Activated CD8-positive, alpha-beta T cell treated with anti-CD3 and anti-CD28 coated beads for 36 hours (primary cell): ENCODE results near the gene SORL1. TPM values are rescaled to one million over a fixed set of nuclear protein-coding genes. Genes with fewer than 3 reads are reported as not detected.

ENCODE experiments used
- ATAC-seq: fragments of 200-7000 bp; cut with Tn5 transposase; one replicate; pipeline ENCODE4 v1.10.0; 2021; ENCODE audit warnings: mild to moderate bottlenecking, moderate library complexity
- CTCF ChIA-PET: fragments of 350-600 bp; sonication (Branson Sonifier 250); formaldehyde crosslinking; loops from one replicate; lab custom pipeline; 2021; ENCODE audit warnings: antibody characterized with exemption; lab: Charles Lee
- POLR2A ChIA-PET: fragments of 350-600 bp; sonication (Branson Sonifier 250); formaldehyde crosslinking; loops from one replicate; lab custom pipeline; 2021; ENCODE audit warnings: antibody characterized with exemption; lab: Charles Lee
- DNase-seq: peaks from one replicate; pipeline ENCODE4 v3.0.0-alpha.2; 2020
- H3K27ac Mint-ChIP-seq: one replicate; pipeline ENCODE4 v1.8.0; 2021; ENCODE audit warnings: mild to moderate bottlenecking, mixed read lengths
- H3K27me3 Mint-ChIP-seq: one replicate; pipeline ENCODE4 v1.8.0; 2021; ENCODE audit warnings: mixed read lengths
- H3K36me3 Mint-ChIP-seq: one replicate; pipeline ENCODE4 v1.8.0; 2021; ENCODE audit warnings: low read depth, mixed read lengths
- H3K4me1 Mint-ChIP-seq: one replicate; pipeline ENCODE4 v1.8.0; 2021; ENCODE audit warnings: low read depth, mixed read lengths
- H3K4me3 Mint-ChIP-seq: one replicate; pipeline ENCODE4 v1.8.0; 2021; ENCODE audit warnings: mild to moderate bottlenecking, moderate library complexity, mixed read lengths
- H3K9me3 Mint-ChIP-seq: one replicate; pipeline ENCODE4 v1.8.0; 2021; ENCODE audit warnings: mixed read lengths
- intact Hi-C: fragments of 100-400 bp; cut with micrococcal nuclease; formaldehyde crosslinking; loops from one replicate; pipeline ENCODE4 v1.10.0; 2022
- total RNA-seq, 2 experiments: library from RNA; stranded (reverse); gene quantifications; one replicate each; pipeline ENCODE4 v1.2.3, GENCODE V29; 2021
- TF ChIP-seq, protein P1 (sequence below): fragments of 200-600 bp; IDR thresholded peaks from one replicate; pipeline ENCODE4 v1.8.0; 2022; ENCODE audit warnings: antibody characterized with exemption, mild to moderate bottlenecking

SORL1 gene
- total RNA-seq, 2 experiments from 2014 or later: 61.1 to 64.6 TPM

DNA sequence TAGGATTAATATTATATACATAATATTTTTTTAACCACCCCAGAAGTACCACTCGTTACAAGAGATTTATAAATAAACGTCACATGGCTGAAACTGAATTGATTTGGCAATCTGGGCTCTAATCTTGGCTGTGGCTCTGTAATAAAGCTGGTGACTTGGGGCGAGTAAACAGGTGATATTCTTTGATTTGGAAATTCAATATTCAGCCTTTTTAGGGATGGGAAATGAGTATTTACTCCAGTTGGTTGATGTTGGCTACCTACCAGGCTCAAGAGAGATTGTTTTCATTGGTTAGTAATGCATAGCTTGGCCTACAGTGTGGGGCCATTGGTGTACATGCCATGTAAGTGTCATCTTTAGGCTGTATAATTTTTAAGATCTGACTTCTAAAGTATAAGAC is 118.3 kb downstream of the SORL1 start:
- intact Hi-C loops: no loop called here
- ChIA-PET POLR2A (no interaction called here), CTCF (interaction anchor here (1.1 kb wide), 1 partner anchor 13 kb away, joined by 3 read pairs; no protein-coding TSS in a partner anchor)
- Mint-ChIP-seq H3K27ac (no peak overlapping the region), H3K9me3 (no peaks in the 10 kb centered on the region), H3K27me3 (no peaks in the 10 kb centered on the region), H3K4me3 (no peak overlapping the region), H3K4me1 (peaks cover 14% of the 10 kb centered on the region), H3K36me3 (peaks cover 45% of the 10 kb centered on the region)
- DNase-seq: no peak
- TF ChIP-seq, protein P1, sequence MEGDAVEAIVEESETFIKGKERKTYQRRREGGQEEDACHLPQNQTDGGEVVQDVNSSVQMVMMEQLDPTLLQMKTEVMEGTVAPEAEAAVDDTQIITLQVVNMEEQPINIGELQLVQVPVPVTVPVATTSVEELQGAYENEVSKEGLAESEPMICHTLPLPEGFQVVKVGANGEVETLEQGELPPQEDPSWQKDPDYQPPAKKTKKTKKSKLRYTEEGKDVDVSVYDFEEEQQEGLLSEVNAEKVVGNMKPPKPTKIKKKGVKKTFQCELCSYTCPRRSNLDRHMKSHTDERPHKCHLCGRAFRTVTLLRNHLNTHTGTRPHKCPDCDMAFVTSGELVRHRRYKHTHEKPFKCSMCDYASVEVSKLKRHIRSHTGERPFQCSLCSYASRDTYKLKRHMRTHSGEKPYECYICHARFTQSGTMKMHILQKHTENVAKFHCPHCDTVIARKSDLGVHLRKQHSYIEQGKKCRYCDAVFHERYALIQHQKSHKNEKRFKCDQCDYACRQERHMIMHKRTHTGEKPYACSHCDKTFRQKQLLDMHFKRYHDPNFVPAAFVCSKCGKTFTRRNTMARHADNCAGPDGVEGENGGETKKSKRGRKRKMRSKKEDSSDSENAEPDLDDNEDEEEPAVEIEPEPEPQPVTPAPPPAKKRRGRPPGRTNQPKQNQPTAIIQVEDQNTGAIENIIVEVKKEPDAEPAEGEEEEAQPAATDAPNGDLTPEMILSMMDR: no peak
- no peak for ATAC-seq

DNA sequence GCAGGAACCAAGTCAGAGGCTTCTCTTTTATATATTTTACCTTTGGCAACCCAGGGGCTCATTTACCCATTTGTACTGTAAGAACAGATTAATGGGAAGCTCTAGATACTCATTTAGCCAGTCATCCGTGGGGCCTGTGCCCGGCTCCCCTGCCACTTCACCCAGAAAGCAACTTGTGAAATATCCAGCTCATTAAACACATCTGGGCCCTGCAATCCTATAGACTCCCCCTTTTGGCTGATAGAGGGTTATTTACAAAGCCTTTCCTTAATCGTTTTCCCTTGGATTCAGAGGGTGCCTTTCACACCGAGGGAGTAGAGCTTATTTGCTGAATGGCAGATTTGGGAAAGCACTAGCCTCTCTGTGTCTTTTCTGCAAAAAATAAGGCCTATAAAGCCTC is 119.4 kb downstream of the SORL1 start:
- Mint-ChIP-seq H3K27ac (peak overlapping the region; percentile 16), H3K36me3 (peaks cover 46% of the 10 kb centered on the region), H3K9me3 (no peaks in the 10 kb centered on the region), H3K27me3 (no peaks in the 10 kb centered on the region), H3K4me3 (no peak overlapping the region), H3K4me1 (peaks cover 18% of the 10 kb centered on the region)
- no peak for DNase-seq
- ATAC-seq: no peak
- ChIA-PET CTCF (interaction anchor here (1.1 to 1.4 kb wide), 2 partner anchors 9 to 14 kb away, joined by 3 read pairs; no protein-coding TSS in a partner anchor), POLR2A (no interaction called here)
- intact Hi-C loops: no loop called here
- TF ChIP-seq, protein P1: no peak

DNA sequence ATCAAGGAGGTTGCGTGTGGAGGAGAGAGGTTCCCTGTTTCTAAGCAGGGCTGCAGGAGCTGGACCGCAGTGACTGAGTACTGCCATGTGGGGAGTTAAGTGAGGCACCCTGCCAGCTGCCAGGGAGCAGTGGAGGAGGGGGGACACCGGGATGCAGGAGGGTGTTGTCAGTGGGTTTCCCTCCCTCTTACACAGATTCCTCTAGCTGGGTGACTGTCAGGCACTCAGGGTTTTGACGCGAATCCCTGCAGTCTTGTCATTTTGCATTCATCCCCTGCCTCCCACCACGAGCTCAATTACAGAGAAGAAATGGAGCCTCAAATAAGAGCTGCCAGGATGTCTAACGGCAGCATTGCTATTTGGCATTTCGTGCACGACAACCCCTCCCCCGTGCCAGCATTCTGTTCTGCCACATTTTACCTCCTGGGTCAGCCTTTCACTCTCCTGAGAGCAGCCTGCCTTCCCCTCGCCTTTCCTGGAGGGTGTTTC is 120.5 kb downstream of the SORL1 start:
- H3K36me3 Mint-ChIP-seq: peaks cover 45% of the 10 kb centered on the region
- DNase-seq: no peak
- no peak overlapping the region for H3K4me3 Mint-ChIP-seq
- intact Hi-C loops: no loop called here
- H3K27ac Mint-ChIP-seq: peak overlapping the region; percentile 43
- POLR2A ChIA-PET: no interaction called here
- ATAC-seq: no peak
- no peaks in the 10 kb centered on the region for H3K9me3 Mint-ChIP-seq
- H3K27me3 Mint-ChIP-seq: no peaks in the 10 kb centered on the region
- TF ChIP-seq, protein P1: no peak
- CTCF ChIA-PET: no interaction called here
- peaks cover 8% of the 10 kb centered on the region for H3K4me1 Mint-ChIP-seq

DNA sequence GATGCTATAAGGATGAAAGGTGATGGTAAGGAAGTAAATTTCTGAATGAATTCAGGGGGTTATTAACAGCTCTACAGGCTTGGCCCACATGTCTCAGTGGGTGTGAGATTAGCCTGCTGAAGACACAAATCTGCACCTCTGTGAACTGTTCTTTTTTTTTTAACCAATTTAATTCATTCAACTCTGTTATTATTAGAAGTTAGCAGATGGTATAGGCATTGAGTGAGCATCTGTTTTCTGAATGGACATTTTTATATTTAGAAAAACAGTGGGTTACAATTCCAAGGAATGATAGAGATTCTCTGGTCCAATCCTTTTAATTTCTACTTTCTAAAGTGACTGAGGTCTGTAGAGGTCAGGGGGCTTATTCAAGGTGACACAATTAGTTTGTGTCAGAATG is 122.7 kb downstream of the SORL1 start:
- peak overlapping the region; percentile 41 for H3K27ac Mint-ChIP-seq
- ATAC-seq (no peak), DNase-seq (no peak)
- H3K4me1 Mint-ChIP-seq: peaks cover 8% of the 10 kb centered on the region
- CTCF ChIA-PET: interaction anchor here (1.0 kb wide), 1 partner anchor 17 kb away, joined by 3 read pairs; no protein-coding TSS in a partner anchor
- H3K27me3 Mint-ChIP-seq: no peaks in the 10 kb centered on the region
- intact Hi-C loops: no loop called here
- POLR2A ChIA-PET: no interaction called here
- TF ChIP-seq, protein P1: no peak
- peaks cover 60% of the 10 kb centered on the region for H3K36me3 Mint-ChIP-seq
- peaks cover under 1% of the 10 kb centered on the region for H3K9me3 Mint-ChIP-seq
- no peak overlapping the region for H3K4me3 Mint-ChIP-seq

DNA sequence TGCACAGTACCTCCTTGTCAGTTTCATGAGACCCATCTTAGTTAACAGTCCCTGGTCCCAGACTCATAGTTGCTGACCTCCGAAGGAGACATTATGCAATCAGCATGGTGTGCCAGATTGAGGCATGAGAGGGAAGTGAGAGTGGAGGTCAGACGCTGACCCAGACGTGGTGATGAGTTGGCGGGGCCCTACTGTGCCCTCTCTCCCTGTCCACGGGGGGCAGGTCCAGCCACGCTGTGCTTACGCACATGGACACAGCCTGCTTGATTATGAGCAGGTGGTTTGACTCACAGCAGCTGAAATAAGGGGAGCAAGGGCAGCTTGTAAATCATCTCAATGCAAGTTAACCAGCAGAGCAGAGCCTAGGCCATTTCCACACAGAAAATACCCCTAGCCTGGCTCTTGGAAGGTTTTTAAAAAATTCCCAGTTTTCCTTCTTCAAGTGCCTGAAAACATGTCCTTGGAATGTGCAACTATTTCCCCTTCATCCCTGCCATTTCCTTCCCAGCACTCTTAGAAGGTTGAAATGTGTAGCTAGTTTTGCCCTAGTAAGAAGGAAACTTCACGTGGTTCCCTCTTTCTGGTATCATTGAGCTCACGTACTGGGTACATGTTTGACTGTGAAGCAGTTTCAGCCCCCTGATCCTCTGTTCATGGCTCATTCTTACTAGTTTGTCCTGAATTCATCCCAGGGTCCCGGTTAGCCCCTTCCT is 123.3 kb downstream of the SORL1 start:
- Mint-ChIP-seq H3K27me3 (no peaks in the 10 kb centered on the region), H3K4me3 (no peak overlapping the region), H3K27ac (peak overlapping the region; percentile 41), H3K9me3 (peaks cover 5% of the 10 kb centered on the region), H3K36me3 (peaks cover 66% of the 10 kb centered on the region), H3K4me1 (peaks cover 8% of the 10 kb centered on the region)
- ChIA-PET CTCF (interaction anchor here (0.6 to 1.2 kb wide), 4 partner anchors 13 to 239 kb away, joined by 3 read pairs; no protein-coding TSS in a partner anchor), POLR2A (no interaction called here)
- DNase-seq (no peak), ATAC-seq (no peak)
- TF ChIP-seq, protein P1: no peak
- intact Hi-C loops: no loop called here
